Measurements from ENCODE around the gene NEURL2.
"Not testable (repeated sequence)": the region's sequence is repeated elsewhere in the genome, so short reads cannot be mapped to it uniquely, and the experiment has no call there.

The NEURL2 gene

DNA sequence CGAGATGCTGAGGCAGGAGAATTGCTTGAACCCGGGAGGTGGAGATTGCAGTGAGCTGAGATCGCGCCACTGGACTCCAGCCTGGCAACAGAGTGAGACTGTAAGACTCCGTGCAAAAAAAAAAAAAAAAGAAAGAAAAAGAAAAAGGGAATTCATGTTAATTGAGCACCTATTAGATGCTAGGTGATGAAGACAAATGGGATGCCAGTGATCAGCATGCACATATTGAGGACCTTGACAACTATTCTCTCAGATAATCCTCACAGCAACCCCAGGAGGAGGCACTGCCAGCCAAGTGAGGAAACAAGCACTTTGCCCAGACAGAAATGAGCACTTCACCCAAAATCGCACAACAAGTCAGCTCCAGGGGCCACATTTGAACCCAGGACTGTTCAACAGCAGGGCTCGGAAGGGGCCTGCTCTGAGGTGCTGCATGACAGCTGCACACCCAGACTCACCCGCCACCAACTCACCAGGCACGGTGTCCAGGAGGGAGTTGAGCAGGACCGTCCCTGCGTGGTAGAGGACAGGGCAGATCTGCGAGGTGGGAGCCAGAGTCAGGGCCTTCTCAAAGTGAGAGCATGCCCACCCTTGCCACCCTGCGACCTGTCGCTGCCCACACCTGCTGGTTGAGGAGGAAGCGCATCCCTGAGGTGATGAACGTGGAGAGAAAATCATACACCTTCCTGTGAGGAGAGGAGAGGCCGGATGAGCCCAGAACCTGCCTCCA lies 16.4 kb upstream of the NEURL2 start:
- Histone ChIP-seq H3K9ac (ENCODE audit: low read depth, low read length) (no peak overlapping the region), H3K4me1 (ENCODE audit: control insufficient read depth, insufficient read depth, low read length) (peaks cover 3% of the 10 kb centered on the region; the same call in 1 of the 2 replicates), H3K9me3 (ENCODE audit: control insufficient read depth, insufficient read depth, low read length) (no peaks in the 10 kb centered on the region), H3K36me3 (ENCODE audit: control insufficient read depth, insufficient read depth, low read length) (peaks cover 70% of the 10 kb centered on the region), H3K27me3 (ENCODE audit: control insufficient read depth, insufficient read depth, low read length) (no peaks in the 10 kb centered on the region), H3K4me3 (ENCODE audit: low read depth, low read length) (no peak overlapping the region), H3K27ac (ENCODE audit: low read depth, low read length) (no peak overlapping the region)

GRCh38 chr20:45905505-45906079 lies 14.6 kb upstream of the NEURL2 start:
- no peaks in the 10 kb centered on the region for H3K27me3 ChIP-seq (ENCODE audit: control insufficient read depth, insufficient read depth, low read length)
- H3K9ac ChIP-seq (ENCODE audit: low read depth, low read length), result no peak overlapping the region
- H3K27ac ChIP-seq (ENCODE audit: low read depth, low read length), result no peak overlapping the region
- no peaks in the 10 kb centered on the region for H3K9me3 ChIP-seq (ENCODE audit: control insufficient read depth, insufficient read depth, low read length)
- H3K4me3 ChIP-seq (ENCODE audit: low read depth, low read length), result no peak overlapping the region
- H3K36me3 ChIP-seq (ENCODE audit: control insufficient read depth, insufficient read depth, low read length), result peaks cover 86% of the 10 kb centered on the region
- no peaks in the 10 kb centered on the region; the same call in 1 of the 2 replicates for H3K4me1 ChIP-seq (ENCODE audit: control insufficient read depth, insufficient read depth, low read length)

- no peaks in the 10 kb centered on the region for H3K27me3 ChIP-seq (ENCODE audit: control insufficient read depth, insufficient read depth, low read length)
- H3K9me3 ChIP-seq (ENCODE audit: control insufficient read depth, insufficient read depth, low read length), result no peaks in the 10 kb centered on the region
- no peak overlapping the region for H3K4me3 ChIP-seq (ENCODE audit: low read depth, low read length)
- no peaks in the 10 kb centered on the region; the same call in 1 of the 2 replicates for H3K4me1 ChIP-seq (ENCODE audit: control insufficient read depth, insufficient read depth, low read length)
- H3K9ac ChIP-seq (ENCODE audit: low read depth, low read length), result no peak overlapping the region
- H3K36me3 ChIP-seq (ENCODE audit: control insufficient read depth, insufficient read depth, low read length), result peaks cover 88% of the 10 kb centered on the region
- H3K27ac ChIP-seq (ENCODE audit: low read depth, low read length), result no peak overlapping the region
These were observed 13.8 kb upstream of the NEURL2 start for GRCh38 chr20:45904583-45905504.

DNA sequence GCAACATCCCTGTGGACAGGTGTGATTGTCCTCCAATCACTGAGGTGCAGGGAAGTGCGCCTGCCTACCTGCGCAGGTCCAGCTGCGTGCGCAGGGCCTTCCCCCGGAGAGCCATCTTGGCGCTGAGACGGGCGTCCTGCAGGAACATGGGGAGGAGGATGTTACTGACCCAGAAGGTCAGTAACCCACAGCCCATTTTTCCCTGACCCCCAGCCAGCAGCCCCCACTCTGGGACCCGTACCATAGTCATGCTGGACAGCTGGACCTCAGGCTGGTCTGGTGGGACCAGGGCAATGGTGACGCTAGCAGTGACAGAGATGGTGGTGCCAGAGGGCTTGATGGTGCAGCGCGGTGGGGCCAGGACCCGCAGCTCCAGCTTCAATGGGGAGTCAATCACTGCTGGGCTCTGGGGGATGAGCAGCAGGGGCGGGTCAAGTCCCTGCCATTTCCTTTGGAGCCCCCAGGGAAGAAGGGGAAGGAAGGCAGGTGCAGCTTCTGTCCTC lies 11.2 kb upstream of the NEURL2 start:
- Histone ChIP-seq H3K27me3 (ENCODE audit: control insufficient read depth, insufficient read depth, low read length) (no peaks in the 10 kb centered on the region), H3K9ac (ENCODE audit: low read depth, low read length) (no peak overlapping the region), H3K4me1 (ENCODE audit: control insufficient read depth, insufficient read depth, low read length) (no peaks in the 10 kb centered on the region; the same call in 1 of the 2 replicates), H3K9me3 (ENCODE audit: control insufficient read depth, insufficient read depth, low read length) (no peaks in the 10 kb centered on the region), H3K36me3 (ENCODE audit: control insufficient read depth, insufficient read depth, low read length) (peaks cover 92% of the 10 kb centered on the region), H3K27ac (ENCODE audit: low read depth, low read length) (no peak overlapping the region), H3K4me3 (ENCODE audit: low read depth, low read length) (no peak overlapping the region)

- not testable (repeated sequence) for H3K4me1 ChIP-seq (ENCODE audit: control insufficient read depth, insufficient read depth, low read length); H3K27ac ChIP-seq (ENCODE audit: low read depth, low read length); H3K27me3 ChIP-seq (ENCODE audit: control insufficient read depth, insufficient read depth, low read length); H3K9ac ChIP-seq (ENCODE audit: low read depth, low read length); H3K9me3 ChIP-seq (ENCODE audit: control insufficient read depth, insufficient read depth, low read length); H3K4me3 ChIP-seq (ENCODE audit: low read depth, low read length)
- H3K36me3 ChIP-seq (ENCODE audit: control insufficient read depth, insufficient read depth, low read length), result peaks cover 95% of the 10 kb centered on the region
These were observed 10.3 kb upstream of the NEURL2 start for GRCh38 chr20:45901332-45901731.

DNA sequence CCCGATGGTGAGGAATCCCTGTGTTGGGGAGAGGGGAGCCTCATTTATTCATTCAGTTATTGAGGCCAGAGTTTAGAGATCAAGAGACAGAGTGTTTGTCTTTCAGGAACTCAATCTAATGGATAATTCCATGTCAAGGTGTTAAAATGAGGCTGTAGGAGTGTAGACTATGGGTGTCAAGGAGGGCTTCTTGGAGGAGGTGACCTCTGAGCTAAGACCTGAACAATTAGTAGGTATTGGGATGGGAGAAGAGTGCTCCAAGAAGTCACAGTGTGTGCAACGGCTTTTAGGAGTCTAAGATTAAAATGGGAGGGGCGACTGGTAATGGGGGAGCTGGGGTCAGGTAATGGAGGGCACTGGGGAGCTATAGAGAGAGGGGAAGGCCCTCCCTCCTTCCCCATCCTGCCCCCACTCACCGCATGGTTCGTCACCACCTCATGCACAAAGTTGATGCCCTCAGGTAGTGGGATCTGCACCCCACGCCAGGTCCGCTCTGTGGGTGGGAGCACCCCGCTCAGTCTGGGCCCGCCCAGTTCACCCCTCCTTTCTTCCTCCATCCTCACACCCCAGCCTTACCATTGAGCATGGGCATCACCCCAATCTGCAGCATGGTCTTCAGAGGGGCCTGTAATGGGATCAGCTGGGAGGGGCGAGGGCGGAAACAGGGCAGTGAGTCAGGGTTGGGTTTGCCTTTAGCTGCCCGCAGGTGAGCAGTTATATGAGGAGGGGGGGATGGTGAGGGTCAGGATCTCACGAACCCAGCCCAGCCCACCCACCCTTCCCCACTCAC lies 8.2 kb upstream of the NEURL2 start:
- Histone ChIP-seq H3K4me1 (ENCODE audit: control insufficient read depth, insufficient read depth, low read length) (no peaks in the 10 kb centered on the region), H3K27me3 (ENCODE audit: control insufficient read depth, insufficient read depth, low read length) (no peaks in the 10 kb centered on the region), H3K9me3 (ENCODE audit: control insufficient read depth, insufficient read depth, low read length) (no peaks in the 10 kb centered on the region), H3K4me3 (ENCODE audit: low read depth, low read length) (no peak overlapping the region), H3K9ac (ENCODE audit: low read depth, low read length) (no peak overlapping the region), H3K27ac (ENCODE audit: low read depth, low read length) (no peak overlapping the region), H3K36me3 (ENCODE audit: control insufficient read depth, insufficient read depth, low read length) (peaks cover 92% of the 10 kb centered on the region)

DNA sequence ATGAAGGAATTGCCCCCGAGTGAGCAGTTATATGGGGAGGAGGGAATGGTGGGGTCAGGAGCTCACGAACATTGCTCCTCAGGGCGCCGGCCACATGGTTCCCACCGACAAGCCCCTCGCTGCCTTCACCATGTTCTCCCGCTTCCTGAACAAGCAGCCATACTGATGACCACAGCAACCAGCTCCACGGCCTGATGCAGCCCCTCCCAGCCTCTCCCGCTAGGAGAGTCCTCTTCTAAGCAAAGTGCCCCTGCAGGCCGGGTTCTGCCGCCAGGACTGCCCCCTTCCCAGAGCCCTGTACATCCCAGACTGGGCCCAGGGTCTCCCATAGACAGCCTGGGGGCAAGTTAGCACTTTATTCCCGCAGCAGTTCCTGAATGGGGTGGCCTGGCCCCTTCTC lies 7.3 kb upstream of the NEURL2 start:
- H3K4me3 ChIP-seq (ENCODE audit: low read depth, low read length), result no peak overlapping the region
- H3K36me3 ChIP-seq (ENCODE audit: control insufficient read depth, insufficient read depth, low read length), result peaks cover 90% of the 10 kb centered on the region
- no peak overlapping the region for H3K27ac ChIP-seq (ENCODE audit: low read depth, low read length)
- H3K9me3 ChIP-seq (ENCODE audit: control insufficient read depth, insufficient read depth, low read length), result no peaks in the 10 kb centered on the region
- H3K4me1 ChIP-seq (ENCODE audit: control insufficient read depth, insufficient read depth, low read length), result no peaks in the 10 kb centered on the region
- H3K9ac ChIP-seq (ENCODE audit: low read depth, low read length), result no peak overlapping the region
- no peaks in the 10 kb centered on the region for H3K27me3 ChIP-seq (ENCODE audit: control insufficient read depth, insufficient read depth, low read length)

DNA sequence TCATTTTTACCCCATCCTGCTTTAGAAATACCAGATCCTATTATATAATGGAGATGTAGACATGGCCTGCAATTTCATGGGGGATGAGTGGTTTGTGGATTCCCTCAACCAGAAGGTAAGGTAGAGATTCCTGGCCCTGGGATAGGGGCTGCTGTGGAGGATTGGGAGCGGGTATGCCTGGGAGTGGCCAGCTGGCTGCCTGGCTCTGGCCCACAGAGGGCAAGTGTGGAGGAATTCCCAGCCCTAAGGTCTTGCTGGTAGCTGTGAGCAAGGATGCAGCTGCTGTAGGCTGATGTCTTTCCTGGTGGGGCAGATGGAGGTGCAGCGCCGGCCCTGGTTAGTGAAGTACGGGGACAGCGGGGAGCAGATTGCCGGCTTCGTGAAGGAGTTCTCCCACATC lies 6.7 kb upstream of the NEURL2 start:
- Histone ChIP-seq H3K27me3 (ENCODE audit: control insufficient read depth, insufficient read depth, low read length) (no peaks in the 10 kb centered on the region), H3K4me1 (ENCODE audit: control insufficient read depth, insufficient read depth, low read length) (no peaks in the 10 kb centered on the region), H3K4me3 (ENCODE audit: low read depth, low read length) (no peak overlapping the region), H3K9me3 (ENCODE audit: control insufficient read depth, insufficient read depth, low read length) (no peaks in the 10 kb centered on the region), H3K27ac (ENCODE audit: low read depth, low read length) (no peak overlapping the region), H3K36me3 (ENCODE audit: control insufficient read depth, insufficient read depth, low read length) (peaks cover 90% of the 10 kb centered on the region), H3K9ac (ENCODE audit: low read depth, low read length) (no peak overlapping the region)

DNA sequence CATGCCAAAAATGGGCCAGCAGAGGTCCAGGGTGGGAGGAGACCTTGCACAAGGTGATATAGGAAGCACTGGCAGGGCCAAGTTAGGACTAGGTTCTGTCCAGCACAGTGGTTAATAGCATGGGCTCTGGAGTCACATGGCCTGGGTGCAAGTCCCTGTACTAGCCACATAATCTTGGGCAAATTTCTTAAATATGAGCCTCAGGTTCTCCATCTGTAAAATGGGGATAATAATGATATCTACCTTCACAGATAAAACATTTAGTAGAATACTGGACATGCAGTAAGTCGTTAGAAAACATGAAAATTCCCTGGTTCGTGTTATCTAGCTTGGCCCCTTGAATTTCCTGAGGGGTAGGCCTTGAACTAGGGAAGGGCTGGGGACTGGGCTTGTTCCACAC lies 6.3 kb upstream of the NEURL2 start:
- Histone ChIP-seq H3K4me3 (ENCODE audit: low read depth, low read length) (no peak overlapping the region), H3K36me3 (ENCODE audit: control insufficient read depth, insufficient read depth, low read length) (peaks cover 90% of the 10 kb centered on the region), H3K27ac (ENCODE audit: low read depth, low read length) (no peak overlapping the region), H3K4me1 (ENCODE audit: control insufficient read depth, insufficient read depth, low read length) (no peaks in the 10 kb centered on the region), H3K27me3 (ENCODE audit: control insufficient read depth, insufficient read depth, low read length) (no peaks in the 10 kb centered on the region), H3K9ac (ENCODE audit: low read depth, low read length) (no peak overlapping the region), H3K9me3 (ENCODE audit: control insufficient read depth, insufficient read depth, low read length) (no peaks in the 10 kb centered on the region)

DNA sequence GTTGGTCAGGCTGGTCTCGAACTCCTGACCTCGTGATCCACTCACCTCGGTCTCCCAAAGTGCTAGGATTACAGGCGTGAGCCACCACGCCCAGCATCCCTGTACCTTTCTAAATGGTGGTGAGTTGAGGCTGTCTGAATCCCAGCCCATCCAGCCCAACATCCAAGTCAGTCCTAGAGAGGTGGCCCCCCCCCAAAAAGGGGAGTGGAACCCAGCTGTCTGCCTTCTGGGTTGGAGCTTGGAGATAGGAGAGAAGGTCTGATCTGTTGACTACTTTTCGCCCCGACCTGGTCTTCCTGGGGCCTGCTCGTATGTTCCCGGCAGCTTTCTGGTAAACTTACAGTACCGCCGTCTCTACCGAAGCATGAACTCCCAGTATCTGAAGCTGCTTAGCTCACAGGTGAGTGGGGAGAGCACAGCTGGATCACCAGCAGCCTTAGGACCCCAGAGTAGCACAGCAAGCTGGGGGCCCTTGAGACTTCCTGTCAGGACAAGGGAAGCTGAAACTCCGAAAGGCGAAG lies 5.7 kb upstream of the NEURL2 start:
- no peaks in the 10 kb centered on the region for H3K9me3 ChIP-seq (ENCODE audit: control insufficient read depth, insufficient read depth, low read length)

More for the DNA sequence above, 5.7 kb upstream of the NEURL2 start:
- H3K4me3 ChIP-seq (ENCODE audit: low read depth, low read length), result no peak overlapping the region
- peaks cover 86% of the 10 kb centered on the region for H3K36me3 ChIP-seq (ENCODE audit: control insufficient read depth, insufficient read depth, low read length)
- no peaks in the 10 kb centered on the region for H3K27me3 ChIP-seq (ENCODE audit: control insufficient read depth, insufficient read depth, low read length)
- H3K4me1 ChIP-seq (ENCODE audit: control insufficient read depth, insufficient read depth, low read length), result 0 out of 2 replicates have a peak, but pooled peaks cover 5% of the 10 kb centered on the region
- no peak overlapping the region for H3K9ac ChIP-seq (ENCODE audit: low read depth, low read length)
- H3K27ac ChIP-seq (ENCODE audit: low read depth, low read length), result no peak overlapping the region

Data from HUES48 (cell line).